ENCODE data around the gene DEF6.

The DEF6 gene

DNA sequence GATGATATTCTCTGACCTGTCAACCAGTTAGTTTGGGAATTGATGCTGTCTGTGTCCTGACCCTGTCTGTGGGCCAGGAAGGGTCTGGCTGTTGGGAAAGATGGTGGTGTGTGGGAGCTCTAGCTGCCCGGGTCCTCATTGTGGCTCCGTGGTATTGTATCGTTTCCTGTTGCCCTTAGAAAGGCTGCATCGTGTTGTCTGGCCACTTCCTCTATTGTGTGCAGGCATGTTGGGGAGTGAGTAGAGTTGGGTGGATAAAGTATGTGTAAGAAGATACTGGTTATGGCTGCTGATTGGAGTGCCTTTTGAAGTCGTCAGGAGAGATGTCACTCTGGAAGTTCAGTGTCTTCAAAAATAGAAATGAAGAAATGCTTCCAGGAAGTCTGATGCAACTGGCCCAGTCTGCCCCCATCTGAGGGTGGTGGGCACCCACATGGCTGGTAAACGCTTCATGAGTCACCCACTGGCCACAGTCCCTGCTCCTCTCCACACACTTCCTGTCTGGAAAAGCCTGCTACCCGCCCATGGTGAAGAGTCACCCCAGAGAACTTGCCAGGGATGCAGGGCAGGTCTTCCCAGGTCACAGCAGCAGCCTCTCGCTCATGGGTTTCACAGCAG is 72.6 kb downstream of the DEF6 start:
- Histone ChIP-seq H3K9ac (ENCODE audit: low read depth, low read length) (no peak overlapping the region), H3K4me1 (ENCODE audit: insufficient read depth, low read length) (no peaks in the 10 kb centered on the region), H3K27ac (ENCODE audit: low read length) (no peak overlapping the region), H3K36me3 (ENCODE audit: insufficient read depth, low read depth, low read length) (no peaks in the 10 kb centered on the region), H3K9me3 (ENCODE audit: insufficient read depth, low read depth, low read length) (no peaks in the 10 kb centered on the region), H3K27me3 (ENCODE audit: insufficient read depth, low read length) (no peaks in the 10 kb centered on the region), H3K4me3 (ENCODE audit: low read length) (no peak overlapping the region)

DNA sequence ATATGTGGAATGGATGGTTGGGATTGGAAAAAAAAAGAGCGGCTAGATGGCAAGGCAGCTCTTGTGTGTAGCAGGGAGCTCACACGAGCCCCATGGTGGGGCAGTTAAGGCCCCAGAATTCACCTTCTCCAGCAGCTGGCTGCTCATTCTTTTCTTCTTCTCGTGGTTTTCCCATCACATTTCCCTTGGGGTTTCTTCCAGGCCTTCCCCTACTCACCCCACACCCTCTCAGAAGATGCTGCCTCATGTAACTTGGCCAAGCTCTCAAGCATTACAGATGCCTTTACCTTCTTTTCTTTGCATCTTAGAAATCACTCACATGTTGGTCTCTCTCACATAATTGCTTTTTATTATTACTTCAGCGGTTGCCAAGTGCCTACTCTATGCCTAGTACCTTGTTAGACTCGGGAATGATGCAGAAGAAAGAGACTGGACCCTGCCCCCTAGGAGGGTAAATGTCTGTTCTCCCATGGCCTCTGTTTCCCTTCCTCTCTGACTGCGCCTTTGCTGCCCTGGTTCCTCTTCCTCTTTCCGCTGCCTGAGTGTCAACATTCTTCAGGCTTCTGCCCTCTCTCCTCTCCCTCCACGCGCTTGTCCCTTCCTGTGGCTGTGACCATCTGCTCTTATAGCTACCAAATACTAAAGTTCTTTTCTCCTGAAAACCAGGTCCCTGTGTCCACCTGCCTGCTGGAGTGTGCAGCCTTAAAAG is 73.3 kb downstream of the DEF6 start:
- no peaks in the 10 kb centered on the region for H3K27me3 ChIP-seq (ENCODE audit: insufficient read depth, low read length)
- no peaks in the 10 kb centered on the region for H3K9me3 ChIP-seq (ENCODE audit: insufficient read depth, low read depth, low read length)
- no peak overlapping the region for H3K4me3 ChIP-seq (ENCODE audit: low read length)
- H3K27ac ChIP-seq (ENCODE audit: low read length), result no peak overlapping the region
- no peaks in the 10 kb centered on the region for H3K36me3 ChIP-seq (ENCODE audit: insufficient read depth, low read depth, low read length)
- no peaks in the 10 kb centered on the region for H3K4me1 ChIP-seq (ENCODE audit: insufficient read depth, low read length)
- no peak overlapping the region for H3K9ac ChIP-seq (ENCODE audit: low read depth, low read length)

Measured in iPS-20b (cell line).